HG03469 (cell line): ENCODE measurements around the gene GPR68.
"Not testable (repeated sequence)": the region's sequence is repeated elsewhere in the genome, so short reads cannot be mapped to it uniquely, and the experiment has no call there.

ENCODE experiments used
- ATAC-seq: cut with Tn5 transposase; IDR thresholded peaks from one replicate; pipeline ENCODE4 v1.9.1; 2021; ENCODE audit warnings: mild to moderate bottlenecking, moderate library complexity, moderate number of reproducible peaks; ENCODE audit not compliant: unreplicated experiment

The GPR68 gene

GRCh38 chr14:91200802-91201201 is 43.7 kb downstream of the GPR68 start:
- ATAC-seq: not testable (repeated sequence)

GRCh38 chr14:91197631-91198030 is 46.9 kb downstream of the GPR68 start:
- no peak for ATAC-seq

DNA sequence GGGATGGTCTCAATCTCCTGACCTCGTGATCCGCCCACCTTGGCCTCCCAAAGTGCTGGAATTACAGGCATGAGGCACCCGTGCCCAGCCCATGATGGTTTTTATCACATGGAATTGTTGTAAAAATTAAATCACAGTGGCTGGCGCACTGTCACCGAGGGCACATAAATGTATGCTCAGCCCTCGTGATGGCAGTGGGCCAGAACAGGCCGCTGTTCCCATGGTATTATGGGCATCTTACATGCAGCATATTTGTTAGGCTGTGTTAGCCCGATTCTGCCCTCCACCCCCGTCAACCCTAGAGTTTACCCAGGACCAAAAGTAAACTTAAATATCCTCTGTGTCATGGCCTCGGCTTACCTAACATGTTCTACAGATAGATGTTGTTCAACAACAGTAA is 48.6 kb downstream of the GPR68 start:
- ATAC-seq: no peak

GRCh38 chr14:91193069-91193468 is 51.4 kb downstream of the GPR68 start:
- no peak for ATAC-seq

DNA sequence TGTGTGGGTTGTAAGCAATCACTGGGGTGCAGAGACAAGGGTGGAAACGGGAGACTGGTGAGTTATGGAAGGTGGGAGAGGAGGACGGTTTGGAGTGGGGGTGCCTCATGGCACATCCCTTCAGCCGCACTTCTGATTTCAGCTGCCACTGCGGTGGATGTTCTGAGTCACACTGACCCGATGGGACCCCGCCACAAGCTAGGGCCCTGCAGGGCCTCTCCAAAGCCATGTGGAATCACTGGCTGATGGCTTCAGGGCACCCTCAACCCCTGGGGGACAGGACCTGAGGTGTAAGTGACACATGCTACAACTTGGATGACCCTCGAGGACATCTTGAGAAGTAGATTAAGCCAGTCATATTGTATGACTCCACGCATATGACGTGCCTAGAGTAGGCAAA is 53.7 kb downstream of the GPR68 start:
- ATAC-seq: no peak

- ATAC-seq: no peak
These were observed 57.2 kb downstream of the GPR68 start for GRCh38 chr14:91187271-91187670.

DNA sequence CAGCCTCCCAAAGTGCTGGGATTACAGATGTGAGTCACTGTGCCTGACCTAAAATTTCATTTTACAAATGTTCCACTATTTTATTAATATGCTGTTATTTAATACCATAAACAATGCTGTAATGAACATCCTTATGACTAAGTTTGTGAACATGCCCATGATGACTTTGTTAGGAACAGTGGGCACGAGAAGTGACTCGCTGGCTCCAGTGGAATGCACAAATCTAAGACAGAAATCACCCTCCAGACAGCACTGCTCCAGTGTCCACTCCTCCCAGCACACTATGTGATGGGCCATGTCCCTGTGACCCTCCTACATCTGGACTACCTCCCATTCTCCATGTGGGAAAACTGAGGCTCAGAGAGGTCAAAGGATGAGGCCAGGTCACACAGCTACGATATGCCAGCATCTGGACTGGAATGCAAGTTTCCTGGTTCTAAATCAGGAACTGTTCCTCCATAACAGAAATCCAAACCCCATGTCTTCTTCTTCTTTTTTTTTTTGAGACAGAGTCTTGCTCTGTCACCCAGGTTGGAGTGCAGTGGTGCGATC is 57.9 kb downstream of the GPR68 start:
- no peak for ATAC-seq

- ATAC-seq: no peak
These were observed 58.8 kb downstream of the GPR68 start for GRCh38 chr14:91185721-91186120.

DNA sequence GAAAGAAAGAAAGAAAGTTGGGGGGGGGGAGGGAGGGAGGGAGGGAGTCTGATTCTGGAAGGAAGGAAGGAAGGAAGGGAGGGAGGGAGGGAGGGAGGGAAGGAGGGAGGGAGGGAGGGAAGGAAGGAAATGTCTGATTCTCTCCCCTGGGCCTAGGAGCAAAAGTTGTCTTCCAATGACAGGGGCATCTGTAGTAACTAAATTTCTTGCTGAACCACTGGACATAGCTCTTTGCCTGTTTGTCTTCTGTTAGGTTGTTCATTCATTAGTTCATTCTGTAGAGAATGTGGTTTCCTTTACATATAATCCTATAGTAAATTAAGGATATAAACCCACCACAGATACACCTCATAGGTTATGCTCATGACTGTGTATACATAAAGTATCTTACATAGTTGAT is 59.9 kb downstream of the GPR68 start:
- no peak for ATAC-seq

DNA sequence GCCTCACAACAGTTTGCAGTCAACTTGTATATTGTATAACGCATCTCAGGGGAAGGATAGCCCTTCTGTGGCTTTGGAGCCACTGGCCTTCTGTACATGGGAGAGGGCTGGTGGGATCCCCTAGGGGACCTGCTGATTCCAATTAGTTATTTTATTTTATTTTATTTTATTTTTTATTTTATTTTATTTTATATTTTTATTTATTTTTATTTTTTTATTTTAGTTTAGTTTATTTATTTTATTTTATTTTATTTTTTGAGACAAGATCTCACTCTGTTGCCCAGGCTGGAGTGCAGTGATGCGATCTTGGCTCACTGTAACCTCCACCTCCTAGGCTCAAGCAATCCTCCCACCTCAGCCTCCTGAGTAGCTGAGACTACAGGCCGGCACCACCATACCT is 61.8 kb downstream of the GPR68 start:
- not testable (repeated sequence) for ATAC-seq
